Endothelial cell of umbilical vein (primary cell): ENCODE measurements around the gene COG5. TPM values are rescaled to one million over a fixed set of nuclear protein-coding genes. Genes with fewer than 3 reads are reported as not detected.

ENCODE experiments used
- BruUV-seq: library from RNA; stranded (reverse); fragments of 400-500 nt; replicated peaks from 2 replicates; lab custom pipeline; 2021; lab: Mats Ljungman, UMichigan
- CTCF ChIA-PET: fragments of 300-600, 350-600 bp; sonication (Branson Sonifier 250); formaldehyde crosslinking; loops from one replicate; lab custom pipeline; 2021; ENCODE audit warnings: antibody characterized with exemption, inconsistent platforms; lab: Charles Lee
- POLR2A ChIA-PET: fragments of 300-600, 350-600 bp; sonication (Branson Sonifier 250); formaldehyde crosslinking; loops from one replicate; lab custom pipeline; 2021; ENCODE audit warnings: antibody characterized with exemption, inconsistent platforms; lab: Charles Lee
- DNase-seq: peaks from one replicate; pipeline ENCODE4 v3.0.0-alpha.2; 2011; ENCODE audit warnings: low read depth, low spot score
- FAIRE-seq: peaks from 2 replicates; lab custom pipeline; 2011; peaks lifted over from hg19 to GRCh38; lab: Jason Lieb, UNC
- H2AFZ ChIP-seq: 2 replicates; pipeline ENCODE4 v1.6.0; 2012; ENCODE audit warnings: low read depth, low read length, control low read depth, inconsistent platforms
- H3K27ac ChIP-seq: 2 replicates; pipeline ENCODE4 v1.5.1; 2011; ENCODE audit warnings: low read depth, mild to moderate bottlenecking, control low read depth, low read length, moderate library complexity; ENCODE audit not compliant: insufficient read depth
- H3K27me3 ChIP-seq, 2 experiments: 2 replicates each; pipeline versions ENCODE4 v1.6.0 to v1.6.1; 2011; ENCODE audit warnings: low read length in 2 of 2, mixed read lengths in 1 of 2; ENCODE audit not compliant: control insufficient read depth in 2 of 2, insufficient read depth in 2 of 2
- H3K36me3 ChIP-seq, 2 experiments: 2 replicates in 1 of 2; 3 replicates in 1 of 2; pipeline ENCODE4 v1.5.1; 2011; ENCODE audit warnings: low read length in 2 of 2, mild to moderate bottlenecking in 1 of 2, moderate library complexity in 1 of 2; ENCODE audit not compliant: control insufficient read depth in 2 of 2, insufficient read depth in 2 of 2; ENCODE audit errors: extremely low read depth in 1 of 2
- H3K4me1 ChIP-seq: 3 replicates; pipeline ENCODE4 v1.5.1; 2011; ENCODE audit warnings: mild to moderate bottlenecking, low read length; ENCODE audit not compliant: control insufficient read depth, insufficient read depth; ENCODE audit errors: extremely low read depth
- H3K4me2 ChIP-seq: 2 replicates; pipeline ENCODE4 v1.6.1; 2011; ENCODE audit warnings: low read length, control low read depth, mixed read lengths; ENCODE audit not compliant: insufficient read depth
- H3K4me3 ChIP-seq, 3 experiments: fragments of 200-600 bp in 1 of 3; sonication (generic), shearing (Covaris generic) in 1 of 3; replicated peaks in 1 of 3; 2 replicates each; pipeline ENCODE4 v1.5.1; 2011 to 2016; ENCODE audit warnings: control low read depth in 3 of 3, low read length in 3 of 3, mild to moderate bottlenecking in 2 of 3, inconsistent platforms in 1 of 3, low read depth in 1 of 3, moderate library complexity in 1 of 3; ENCODE audit not compliant: insufficient read depth in 1 of 3
- H3K79me2 ChIP-seq: 2 replicates; pipeline ENCODE4 v1.6.0; 2012; ENCODE audit warnings: low read length, inconsistent platforms; ENCODE audit not compliant: control insufficient read depth, insufficient read depth
- H3K9ac ChIP-seq: replicated peaks from 2 replicates; pipeline ENCODE3; 2011; ENCODE audit warnings: low read length, control low read depth; ENCODE audit not compliant: insufficient read depth; ENCODE audit errors: extremely low read depth
- H3K9me1 ChIP-seq: replicated peaks from 3 replicates; pipeline ENCODE4 v1.6.0; 2011; ENCODE audit warnings: mild to moderate bottlenecking, low read length; ENCODE audit not compliant: control insufficient read depth, insufficient read depth; ENCODE audit errors: extremely low read depth
- H3K9me3 ChIP-seq: replicated peaks from 2 replicates; pipeline ENCODE4 v1.5.1; 2012; ENCODE audit warnings: low read length, inconsistent platforms; ENCODE audit not compliant: control insufficient read depth, insufficient read depth
- H4K20me1 ChIP-seq: replicated peaks from 2 replicates; pipeline ENCODE3; 2011; ENCODE audit warnings: mild to moderate bottlenecking, low read length; ENCODE audit not compliant: control insufficient read depth, insufficient read depth; ENCODE audit errors: extremely low read depth
- CTCF ChIP-seq, 2 donors: IDR thresholded peaks; 1 replicate in 1 of 2; 2 replicates in 1 of 2; pipeline ENCODE4 v1.5.1; 2011; ENCODE audit warnings: low read length in 2 of 2, mild to moderate bottlenecking in 2 of 2, moderate library complexity in 2 of 2, control low read depth in 1 of 2, inconsistent platforms in 1 of 2, low read depth in 1 of 2; ENCODE audit not compliant: insufficient read depth in 1 of 2; ENCODE audit errors: extremely low read depth in 1 of 2
- FOS ChIP-seq: IDR thresholded peaks from 2 replicates; pipeline ENCODE4 v1.6.1; 2011; ENCODE audit warnings: mild to moderate bottlenecking, low read length, moderate library complexity, borderline replicate concordance; ENCODE audit not compliant: insufficient read depth
- GATA2 ChIP-seq: IDR thresholded peaks from 2 replicates; pipeline ENCODE4 v1.7.0; 2011; ENCODE audit warnings: low read depth, mild to moderate bottlenecking, moderate library complexity, mixed read lengths, low read length; ENCODE audit not compliant: insufficient read length, insufficient read depth
- JUN ChIP-seq: IDR thresholded peaks from 2 replicates; pipeline ENCODE4 v1.6.1; 2011; ENCODE audit warnings: borderline replicate concordance, low read depth; ENCODE audit not compliant: insufficient read length, insufficient read depth
- MAX ChIP-seq: IDR thresholded peaks from 2 replicates; pipeline ENCODE4 v1.6.1; 2011; ENCODE audit not compliant: insufficient read depth, insufficient read length
- MYC ChIP-seq: IDR thresholded peaks from one replicate; pipeline ENCODE4 v1.6.1; 2011; ENCODE audit warnings: mild to moderate bottlenecking, low read depth, low read length
- POLR2A ChIP-seq: IDR thresholded peaks from 2 replicates; pipeline ENCODE4 v1.6.1; 2012; ENCODE audit warnings: low read depth, mild to moderate bottlenecking, control low read depth, low read length
- POLR2AphosphoS5 ChIP-seq: IDR thresholded peaks from 2 replicates; pipeline ENCODE4 v1.6.1; 2012; ENCODE audit warnings: low read depth, mild to moderate bottlenecking, control low read depth, low read length, moderate library complexity; ENCODE audit not compliant: insufficient read depth
- dilution Hi-C: fragments of 300-500 bp; cut with MboI; formaldehyde crosslinking; loops from one replicate; pipeline ENCODE4 v1.15.0; 2019; ENCODE audit warnings: low sequenced_read_pairs; ENCODE audit not compliant: extremely low pct_ligation_motif_present
- intact Hi-C: fragments of 100-400 bp; cut with micrococcal nuclease; formaldehyde crosslinking; loops from one replicate; pipeline ENCODE4 v1.10.0; 2022
- polyA plus RNA-seq, 4 experiments: library from polyadenylated mRNA; depleted of rRNA in 3 of 4; stranded (reverse) in 3 of 4; unstranded in 1 of 4; fragments of >200 nt; gene quantifications; 2 replicates each; pipeline versions ENCODE4 v1.2.1 to v1.2.3, GENCODE V29; 2011 to 2012; ENCODE audit warnings: missing spikeins in 1 of 4
- total RNA-seq: library from RNA; stranded (reverse); gene quantifications from 2 replicates; pipeline ENCODE4 v1.2.3, GENCODE V29; 2021

Gene COG5
- total and polyA plus RNA-seq, 2 donors (not counting 3 experiments of a cell fraction or from before 2014, with no cell fraction given): 18.8 to 45.3 TPM

GRCh38 chr7:107486041-107486440, 77.7 kb downstream of the COG5 start:
- H3K27ac ChIP-seq: no peak overlapping the region
- no TSS peak for BruUV-seq
- no peak for DNase-seq
- TF ChIP-seq JUN: no peak
- no peak for TF ChIP-seq CTCF (IDR thresholded peaks at IDR 0.05; ENCODE audit: extremely low read depth in 1 of 2, insufficient read depth in 1 of 2, low read depth in 1 of 2, low read length in 2 of 2)
- H2AFZ ChIP-seq: no peak overlapping the region
- H3K27me3 ChIP-seq: no peaks in the 10 kb centered on the region
- no peak overlapping the region for H3K9ac ChIP-seq
- no peaks in the 10 kb centered on the region for H4K20me1 ChIP-seq
- H3K79me2 ChIP-seq: no peaks in the 10 kb centered on the region
- POLR2A ChIA-PET: no interaction called here
- H3K4me3 ChIP-seq: no peak overlapping the region
- CTCF ChIA-PET: no interaction called here
- no peaks in the 10 kb centered on the region for H3K9me3 ChIP-seq
- no peak for FAIRE-seq
- H3K9me1 ChIP-seq: no peaks in the 10 kb centered on the region
- no peaks in the 10 kb centered on the region for H3K4me1 ChIP-seq
- H3K36me3 ChIP-seq: no peaks in the 10 kb centered on the region
- intact Hi-C loops: no loop called here
- no peak overlapping the region for H3K4me2 ChIP-seq
- dilution Hi-C loops: no loop called here

GRCh38 chr7:107482571-107482970, 81.1 kb downstream of the COG5 start:
- Histone ChIP-seq H4K20me1 (no peaks in the 10 kb centered on the region), H3K9me3 (no peaks in the 10 kb centered on the region), H3K4me2 (no peak overlapping the region), H2AFZ (no peak overlapping the region), H3K9me1 (no peaks in the 10 kb centered on the region), H3K4me1 (no peaks in the 10 kb centered on the region), H3K27me3 (no peaks in the 10 kb centered on the region), H3K4me3 (no peak overlapping the region), H3K79me2 (no peaks in the 10 kb centered on the region), H3K9ac (no peak overlapping the region), H3K36me3 (no peaks in the 10 kb centered on the region), H3K27ac (no peak overlapping the region)
- DNase-seq (no peak), FAIRE-seq (no peak)
- BruUV-seq: no TSS peak
- ChIA-PET POLR2A (no interaction called here), CTCF (no interaction called here)
- intact Hi-C loops: no loop called here
- TF ChIP-seq MYC: no peak
- TF ChIP-seq POLR2AphosphoS5: no peak
- TF ChIP-seq POLR2A: no peak
- no peak for TF ChIP-seq GATA2
- no peak for TF ChIP-seq JUN
- TF ChIP-seq MAX: no peak
- TF ChIP-seq FOS: no peak
- TF ChIP-seq CTCF (IDR thresholded peaks at IDR 0.05; ENCODE audit: extremely low read depth in 1 of 2, insufficient read depth in 1 of 2, low read depth in 1 of 2, low read length in 2 of 2): no peak
- dilution Hi-C loops: no loop called here
